ENCODE data around the gene WDFY4. TPM values are rescaled to one million over a fixed set of nuclear protein-coding genes. Genes with fewer than 3 reads are reported as not detected.

The WDFY4 gene
- total and polyA plus RNA-seq, 7 donors = 0.23 to 1.3 (median 0.69) TPM

DNA sequence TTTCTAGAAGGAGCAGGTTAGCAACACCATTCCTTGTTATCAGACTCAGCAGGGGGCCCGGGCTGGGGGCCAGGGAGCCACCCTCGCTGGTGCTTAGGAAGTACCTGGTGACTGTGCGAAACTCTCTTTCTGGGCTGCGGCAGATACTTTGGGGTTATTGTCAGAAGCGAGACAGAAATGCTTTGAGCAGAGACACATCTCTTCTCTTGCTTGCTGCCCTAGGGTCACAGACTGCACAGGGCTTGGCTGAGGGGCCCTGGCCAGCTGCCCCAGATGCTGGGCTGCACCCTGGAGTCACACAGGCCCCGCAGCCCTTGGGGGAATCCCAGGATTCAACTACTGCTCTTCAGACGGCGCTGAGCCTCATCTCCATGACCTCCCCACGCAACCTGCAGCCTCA, 91.9 kb downstream of the WDFY4 start:
- no peak for ATAC-seq
- Histone ChIP-seq H3K9me3 (no peaks in the 10 kb centered on the region), H3K36me3 (ENCODE audit: insufficient read depth in 1 of 2, low read depth in 1 of 2) (no peaks in the 10 kb centered on the region), H3K27ac (no peak overlapping the region), H3K4me1 (no peaks in the 10 kb centered on the region), H3K27me3 (ENCODE audit: insufficient read depth in 3 of 3, low read length in 2 of 3) (peaks cover 0 to 2% (median 0%) of the 10 kb centered on the region in 3 donors), H3K4me3 (no peak overlapping the region)
- TF ChIP-seq, protein P1, sequence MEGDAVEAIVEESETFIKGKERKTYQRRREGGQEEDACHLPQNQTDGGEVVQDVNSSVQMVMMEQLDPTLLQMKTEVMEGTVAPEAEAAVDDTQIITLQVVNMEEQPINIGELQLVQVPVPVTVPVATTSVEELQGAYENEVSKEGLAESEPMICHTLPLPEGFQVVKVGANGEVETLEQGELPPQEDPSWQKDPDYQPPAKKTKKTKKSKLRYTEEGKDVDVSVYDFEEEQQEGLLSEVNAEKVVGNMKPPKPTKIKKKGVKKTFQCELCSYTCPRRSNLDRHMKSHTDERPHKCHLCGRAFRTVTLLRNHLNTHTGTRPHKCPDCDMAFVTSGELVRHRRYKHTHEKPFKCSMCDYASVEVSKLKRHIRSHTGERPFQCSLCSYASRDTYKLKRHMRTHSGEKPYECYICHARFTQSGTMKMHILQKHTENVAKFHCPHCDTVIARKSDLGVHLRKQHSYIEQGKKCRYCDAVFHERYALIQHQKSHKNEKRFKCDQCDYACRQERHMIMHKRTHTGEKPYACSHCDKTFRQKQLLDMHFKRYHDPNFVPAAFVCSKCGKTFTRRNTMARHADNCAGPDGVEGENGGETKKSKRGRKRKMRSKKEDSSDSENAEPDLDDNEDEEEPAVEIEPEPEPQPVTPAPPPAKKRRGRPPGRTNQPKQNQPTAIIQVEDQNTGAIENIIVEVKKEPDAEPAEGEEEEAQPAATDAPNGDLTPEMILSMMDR (IDR thresholded peaks at IDR 0.05) = no peak
- intact Hi-C loops (cut with DNase I) = no loop called here
- WGBS, 3 donors = 66 to 77% (median 74%) methylated on average over 9 of the region's 9 CpGs
- no peak for DNase-seq

DNA sequence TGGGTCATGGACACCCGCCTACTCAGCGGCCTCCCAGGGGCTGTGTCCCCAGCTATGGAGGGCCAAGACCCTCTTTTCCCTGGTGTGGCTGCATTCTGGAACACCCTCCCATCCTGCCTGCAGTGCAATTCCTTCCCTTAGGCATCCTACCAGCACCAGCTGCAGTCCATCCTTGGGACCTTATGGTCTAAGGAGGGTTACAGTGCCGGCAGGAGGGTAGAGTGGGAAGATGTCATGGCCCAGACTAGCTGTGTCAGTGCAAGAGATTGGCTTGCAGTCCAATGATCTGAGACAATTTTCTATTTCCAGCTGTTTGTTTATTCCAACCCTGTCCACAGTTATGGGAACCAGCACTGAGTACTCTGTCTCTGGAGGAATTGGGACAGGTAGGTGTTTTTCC, 92.4 kb downstream of the WDFY4 start:
- no peak overlapping the region for H3K4me3 ChIP-seq
- DNase-seq (no peak), ATAC-seq (no peak)
- H3K36me3 ChIP-seq (ENCODE audit: insufficient read depth in 1 of 2, low read depth in 1 of 2) = no peaks in the 10 kb centered on the region
- intact Hi-C loops (cut with DNase I) = no loop called here
- no peak overlapping the region for H3K27ac ChIP-seq
- no peaks in the 10 kb centered on the region for H3K4me1 ChIP-seq
- WGBS, 3 donors = 85 to 88% (median 87%) methylated on average over 3 of the region's 3 CpGs
- H3K27me3 ChIP-seq (ENCODE audit: insufficient read depth in 3 of 3, low read length in 2 of 3) = peaks cover 0 to 2% (median 0%) of the 10 kb centered on the region in 3 donors
- TF ChIP-seq, protein P1 (IDR thresholded peaks at IDR 0.05) = no peak
- no peaks in the 10 kb centered on the region for H3K9me3 ChIP-seq

DNA sequence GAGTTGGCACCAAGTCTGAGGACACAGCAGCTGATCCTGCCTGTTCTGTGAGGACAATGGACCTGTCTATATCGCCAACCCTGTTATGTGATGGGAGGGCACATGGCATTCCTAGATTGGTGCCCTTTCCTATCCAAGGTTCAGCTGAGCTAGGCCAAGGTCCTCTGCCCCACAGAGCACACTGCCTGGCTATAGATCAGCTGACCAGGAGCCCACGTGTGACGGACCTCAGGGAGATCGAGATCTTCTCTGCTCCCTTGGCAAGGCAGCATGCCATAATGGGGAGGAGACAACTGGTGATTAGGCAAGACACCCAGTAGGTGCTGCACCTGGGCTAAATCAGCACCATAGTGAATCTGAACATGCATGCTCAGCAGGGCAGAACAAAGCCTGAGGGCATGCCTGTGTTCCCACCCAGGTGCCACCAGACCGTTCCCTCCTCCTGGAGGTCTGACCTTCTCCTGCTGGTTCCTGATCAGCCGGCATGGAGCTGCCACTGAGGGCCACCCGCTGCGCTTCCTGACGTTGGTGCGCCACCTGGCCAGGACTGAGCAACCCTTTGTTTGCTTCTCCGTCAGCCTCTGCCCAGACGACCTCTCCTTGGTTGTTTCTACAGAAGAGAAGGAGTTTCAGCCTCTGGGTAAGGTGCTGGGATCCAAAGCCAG, 93.7 kb downstream of the WDFY4 start:
- H3K4me1 ChIP-seq = no peaks in the 10 kb centered on the region
- ATAC-seq (no peak), DNase-seq (no peak)
- TF ChIP-seq, protein P1 (IDR thresholded peaks at IDR 0.05) = no peak
- H3K36me3 ChIP-seq (ENCODE audit: insufficient read depth in 1 of 2, low read depth in 1 of 2) = no peaks in the 10 kb centered on the region
- intact Hi-C loops (cut with DNase I) = no loop called here
- H3K9me3 ChIP-seq = no peaks in the 10 kb centered on the region
- WGBS, 3 donors = 85 to 90% (median 87%) methylated on average over 12 of the region's 12 CpGs
- H3K27ac ChIP-seq = no peak overlapping the region
- H3K27me3 ChIP-seq (ENCODE audit: insufficient read depth in 3 of 3, low read length in 2 of 3) = peaks cover 0 to 2% (median 0%) of the 10 kb centered on the region in 3 donors
- no peak overlapping the region for H3K4me3 ChIP-seq

DNA sequence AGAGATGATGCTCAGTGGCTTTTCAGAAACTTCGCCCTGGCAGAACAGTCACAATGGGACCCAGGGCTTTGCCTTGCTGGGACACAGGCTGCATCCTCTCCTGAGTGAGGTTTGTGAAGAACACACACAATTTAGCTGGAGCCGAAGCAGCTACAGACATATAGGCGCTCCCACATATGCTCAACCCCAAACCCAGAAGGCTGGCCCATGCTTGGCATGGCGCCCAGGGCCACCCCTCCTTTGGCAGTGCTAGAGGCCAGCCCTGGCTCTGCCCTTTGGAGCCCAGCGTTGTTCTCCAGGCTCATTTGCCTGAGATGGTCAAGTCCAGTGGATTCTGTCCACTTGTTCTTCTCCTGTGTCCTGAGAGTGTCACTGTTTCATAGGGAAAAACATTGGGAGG, 94.4 kb downstream of the WDFY4 start:
- H3K27ac ChIP-seq = no peak overlapping the region
- peaks cover 0 to 2% (median 0%) of the 10 kb centered on the region in 3 donors for H3K27me3 ChIP-seq (ENCODE audit: insufficient read depth in 3 of 3, low read length in 2 of 3)
- ATAC-seq (no peak), DNase-seq (no peak)
- WGBS, 3 donors = 72 to 77% (median 76%) methylated on average over 5 of the region's 5 CpGs
- no peaks in the 10 kb centered on the region for H3K4me1 ChIP-seq
- H3K4me3 ChIP-seq = no peak overlapping the region
- TF ChIP-seq, protein P1 (IDR thresholded peaks at IDR 0.05) = no peak
- H3K9me3 ChIP-seq = no peaks in the 10 kb centered on the region
- intact Hi-C loops (cut with DNase I) = no loop called here
- H3K36me3 ChIP-seq (ENCODE audit: insufficient read depth in 1 of 2, low read depth in 1 of 2) = no peaks in the 10 kb centered on the region
